ENCODE data around the gene BRIP1.

Gene BRIP1

DNA sequence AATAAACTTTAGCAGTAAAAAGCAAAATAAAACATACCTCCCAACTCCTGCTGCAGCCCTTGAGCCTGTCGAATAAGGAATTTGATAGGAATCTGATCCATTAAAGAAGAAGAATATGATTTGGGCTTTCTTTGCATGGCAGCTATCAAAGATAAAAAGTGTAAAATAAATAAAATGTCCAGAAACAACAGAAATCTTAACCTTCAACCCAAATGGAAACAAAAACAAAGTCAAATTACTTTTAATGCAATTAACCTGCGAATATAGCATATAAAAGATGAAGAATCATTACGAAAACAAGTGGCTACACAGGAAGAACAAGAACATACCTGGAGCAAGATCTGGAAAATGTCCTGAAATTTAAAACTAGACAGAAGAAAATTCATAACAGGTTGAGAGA lies 21.5 kb upstream of the BRIP1 start (continued):
- TF ChIP-seq, protein P1, sequence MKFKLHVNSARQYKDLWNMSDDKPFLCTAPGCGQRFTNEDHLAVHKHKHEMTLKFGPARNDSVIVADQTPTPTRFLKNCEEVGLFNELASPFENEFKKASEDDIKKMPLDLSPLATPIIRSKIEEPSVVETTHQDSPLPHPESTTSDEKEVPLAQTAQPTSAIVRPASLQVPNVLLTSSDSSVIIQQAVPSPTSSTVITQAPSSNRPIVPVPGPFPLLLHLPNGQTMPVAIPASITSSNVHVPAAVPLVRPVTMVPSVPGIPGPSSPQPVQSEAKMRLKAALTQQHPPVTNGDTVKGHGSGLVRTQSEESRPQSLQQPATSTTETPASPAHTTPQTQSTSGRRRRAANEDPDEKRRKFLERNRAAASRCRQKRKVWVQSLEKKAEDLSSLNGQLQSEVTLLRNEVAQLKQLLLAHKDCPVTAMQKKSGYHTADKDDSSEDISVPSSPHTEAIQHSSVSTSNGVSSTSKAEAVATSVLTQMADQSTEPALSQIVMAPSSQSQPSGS (tag by site-specific recombination; IDR thresholded peaks at IDR 0.05; ENCODE audit: low read depth) = no peak
- TF ChIP-seq, protein P2, sequence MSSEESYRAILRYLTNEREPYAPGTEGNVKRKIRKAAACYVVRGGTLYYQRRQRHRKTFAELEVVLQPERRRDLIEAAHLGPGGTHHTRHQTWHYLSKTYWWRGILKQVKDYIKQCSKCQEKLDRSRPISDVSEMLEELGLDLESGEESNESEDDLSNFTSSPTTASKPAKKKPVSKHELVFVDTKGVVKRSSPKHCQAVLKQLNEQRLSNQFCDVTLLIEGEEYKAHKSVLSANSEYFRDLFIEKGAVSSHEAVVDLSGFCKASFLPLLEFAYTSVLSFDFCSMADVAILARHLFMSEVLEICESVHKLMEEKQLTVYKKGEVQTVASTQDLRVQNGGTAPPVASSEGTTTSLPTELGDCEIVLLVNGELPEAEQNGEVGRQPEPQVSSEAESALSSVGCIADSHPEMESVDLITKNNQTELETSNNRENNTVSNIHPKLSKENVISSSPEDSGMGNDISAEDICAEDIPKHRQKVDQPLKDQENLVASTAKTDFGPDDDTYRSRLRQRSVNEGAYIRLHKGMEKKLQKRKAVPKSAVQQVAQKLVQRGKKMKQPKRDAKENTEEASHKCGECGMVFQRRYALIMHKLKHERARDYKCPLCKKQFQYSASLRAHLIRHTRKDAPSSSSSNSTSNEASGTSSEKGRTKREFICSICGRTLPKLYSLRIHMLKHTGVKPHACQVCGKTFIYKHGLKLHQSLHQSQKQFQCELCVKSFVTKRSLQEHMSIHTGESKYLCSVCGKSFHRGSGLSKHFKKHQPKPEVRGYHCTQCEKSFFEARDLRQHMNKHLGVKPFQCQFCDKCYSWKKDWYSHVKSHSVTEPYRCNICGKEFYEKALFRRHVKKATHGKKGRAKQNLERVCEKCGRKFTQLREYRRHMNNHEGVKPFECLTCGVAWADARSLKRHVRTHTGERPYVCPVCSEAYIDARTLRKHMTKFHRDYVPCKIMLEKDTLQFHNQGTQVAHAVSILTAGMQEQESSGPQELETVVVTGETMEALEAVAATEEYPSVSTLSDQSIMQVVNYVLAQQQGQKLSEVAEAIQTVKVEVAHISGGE (tag by site-specific recombination; conservative IDR thresholded peaks at IDR 0.05; ENCODE audit: low read depth) = no peak
- TF ChIP-seq ZNF843 (tag by site-specific recombination; IDR thresholded peaks at IDR 0.05) (no peak), ZNF157 (tag by site-specific recombination; IDR thresholded peaks at IDR 0.05) (no peak), ZNF341 (tag by site-specific recombination; IDR thresholded peaks at IDR 0.05; ENCODE audit: low read depth) (no peak)

DNA sequence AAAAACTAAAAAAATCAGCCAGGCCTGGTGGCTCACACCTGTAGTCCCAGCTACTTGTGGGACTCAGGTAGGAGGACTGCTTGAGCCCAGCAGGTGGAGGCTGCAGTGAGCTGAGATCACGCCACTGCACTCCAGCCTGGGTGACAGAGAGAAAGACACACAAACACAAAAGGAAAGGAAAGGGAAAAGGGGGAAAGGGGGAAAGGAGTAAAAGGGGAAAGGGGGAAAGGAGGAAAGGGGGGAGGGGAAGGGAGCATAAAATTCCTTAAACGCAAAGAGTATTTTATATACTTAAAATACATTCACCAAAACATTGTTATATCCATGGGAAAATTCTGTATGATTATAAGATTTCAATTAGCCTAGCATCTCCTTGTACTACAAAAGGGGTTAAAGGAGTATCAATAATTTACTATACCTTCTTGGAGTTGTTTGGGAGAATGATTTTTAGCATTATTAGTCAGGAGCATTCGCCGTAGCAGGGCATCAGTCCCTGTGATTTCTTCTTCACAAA lies 17.3 kb upstream of the BRIP1 start:
- Histone ChIP-seq H3K9me3 (ENCODE audit: control insufficient read depth, insufficient read depth, low read depth, low read length) (no peaks in the 10 kb centered on the region), H3K4me3 (ENCODE audit: low read depth, low read length) (no peak overlapping the region), H3K36me3 (ENCODE audit: control insufficient read depth in 2 of 2, insufficient read depth in 1 of 2, low read length in 2 of 2) (peaks cover 60 to 62% of the 10 kb centered on the region in 2 experiments), H3K27ac (ENCODE audit: extremely low read depth, low read depth, low read length) (no peak overlapping the region), H3K4me1 (ENCODE audit: control insufficient read depth, insufficient read depth, low read length) (no peaks in the 10 kb centered on the region)
- ChIA-PET CTCF (interaction anchor here (0.6 to 1.1 kb wide), 2 partner anchors 16 to 290 kb away, joined by 3 read pairs; no protein-coding TSS in a partner anchor), POLR2A (no interaction called here)
- TF ChIP-seq ZNF146 (tag by site-specific recombination; IDR thresholded peaks at IDR 0.05) (no peak), ZNF596 (tag by site-specific recombination; IDR thresholded peaks at IDR 0.05) (no peak), PRDM1 (tag by site-specific recombination; IDR thresholded peaks at IDR 0.05) (peak; percentile 99), ZNF416 (tag by site-specific recombination; IDR thresholded peaks at IDR 0.05) (no peak), ZNF785 (tag by site-specific recombination; IDR thresholded peaks at IDR 0.05) (no peak), ZNF394 (tag by site-specific recombination; IDR thresholded peaks at IDR 0.05; ENCODE audit: borderline replicate concordance) (no peak), GLI4 (tag by site-specific recombination; IDR thresholded peaks at IDR 0.05) (no peak), EGR2 (tag by site-specific recombination; IDR thresholded peaks at IDR 0.05; ENCODE audit: low read depth) (no peak), SCRT1 (tag by site-specific recombination; IDR thresholded peaks at IDR 0.05; ENCODE audit: borderline replicate concordance) (peak; percentile 42; the same call in 1 of the 2 replicates), ZBTB21 (tag by site-specific recombination; IDR thresholded peaks at IDR 0.05) (no peak)
- TF ChIP-seq, protein P3, sequence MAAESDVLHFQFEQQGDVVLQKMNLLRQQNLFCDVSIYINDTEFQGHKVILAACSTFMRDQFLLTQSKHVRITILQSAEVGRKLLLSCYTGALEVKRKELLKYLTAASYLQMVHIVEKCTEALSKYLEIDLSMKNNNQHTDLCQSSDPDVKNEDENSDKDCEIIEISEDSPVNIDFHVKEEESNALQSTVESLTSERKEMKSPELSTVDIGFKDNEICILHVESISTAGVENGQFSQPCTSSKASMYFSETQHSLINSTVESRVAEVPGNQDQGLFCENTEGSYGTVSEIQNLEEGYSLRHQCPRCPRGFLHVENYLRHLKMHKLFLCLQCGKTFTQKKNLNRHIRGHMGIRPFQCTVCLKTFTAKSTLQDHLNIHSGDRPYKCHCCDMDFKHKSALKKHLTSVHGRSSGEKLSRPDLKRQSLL (tag by site-specific recombination; IDR thresholded peaks at IDR 0.05) = no peak
- TF ChIP-seq, protein P4, sequence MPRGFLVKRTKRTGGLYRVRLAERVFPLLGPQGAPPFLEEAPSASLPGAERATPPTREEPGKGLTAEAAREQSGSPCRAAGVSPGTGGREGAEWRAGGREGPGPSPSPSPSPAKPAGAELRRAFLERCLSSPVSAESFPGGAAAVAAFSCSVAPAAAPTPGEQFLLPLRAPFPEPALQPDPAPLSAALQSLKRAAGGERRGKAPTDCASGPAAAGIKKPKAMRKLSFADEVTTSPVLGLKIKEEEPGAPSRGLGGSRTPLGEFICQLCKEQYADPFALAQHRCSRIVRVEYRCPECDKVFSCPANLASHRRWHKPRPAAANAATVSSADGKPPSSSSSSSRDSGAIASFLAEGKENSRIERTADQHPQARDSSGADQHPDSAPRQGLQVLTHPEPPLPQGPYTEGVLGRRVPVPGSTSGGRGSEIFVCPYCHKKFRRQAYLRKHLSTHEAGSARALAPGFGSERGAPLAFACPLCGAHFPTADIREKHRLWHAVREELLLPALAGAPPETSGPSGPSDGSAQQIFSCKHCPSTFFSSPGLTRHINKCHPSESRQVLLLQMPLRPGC (tag by site-specific recombination; IDR thresholded peaks at IDR 0.05) = no peak
